Tibial nerve (tissue), 4 donors: ENCODE results near the gene COL25A1. TPM values are rescaled to one million over a fixed set of nuclear protein-coding genes. Genes with fewer than 3 reads are reported as not detected.

ENCODE experiments used
- DNase-seq, 2 donors: peaks; one replicate each; pipeline ENCODE4 v3.0.0-alpha.2; 2019; ENCODE audit warnings: low spot score in 2 of 2
- H3K27ac ChIP-seq, 4 donors: fragments of 200-600 bp; sonication (generic) in 3 of 4; one replicate each; pipeline ENCODE4 v1.5.1; 2017 to 2019; ENCODE audit warnings: mild to moderate bottlenecking in 1 of 4
- H3K27me3 ChIP-seq, 2 donors: fragments of 200-600 bp; sonication (generic) in 1 of 2; one replicate each; pipeline versions ENCODE4 v1.5.1 to v1.6.0; 2017 to 2019
- H3K36me3 ChIP-seq, 3 donors: fragments of 200-600 bp; sonication (generic); one replicate each; pipeline ENCODE4 v1.5.1; 2018 to 2019
- H3K4me1 ChIP-seq, 4 donors: fragments of 200-600 bp; sonication (generic) in 3 of 4; one replicate each; pipeline ENCODE4 v1.5.1; 2017 to 2019
- H3K4me3 ChIP-seq, 4 donors: fragments of 200-600 bp; sonication (generic) in 3 of 4; one replicate each; pipeline ENCODE4 v1.5.1; 2017 to 2019; ENCODE audit warnings: mild to moderate bottlenecking in 1 of 4, moderate library complexity in 1 of 4
- H3K9me3 ChIP-seq, 4 donors: fragments of 200-600 bp; sonication (generic) in 3 of 4; one replicate each; pipeline ENCODE4 v1.5.1; 2017 to 2019
- EP300 ChIP-seq, 2 donors: sonication (generic); formaldehyde crosslinking; IDR thresholded peaks; one replicate each; pipeline ENCODE4 v1.6.1; 2017; ENCODE audit warnings: antibody characterized with exemption in 2 of 2, mild to moderate bottlenecking in 1 of 2
- POLR2A ChIP-seq, 2 donors: fragments of 450-650 bp; IDR thresholded peaks; one replicate each; pipeline ENCODE4 v1.6.1; 2017; ENCODE audit warnings: antibody characterized with exemption in 2 of 2, mild to moderate bottlenecking in 2 of 2, moderate library complexity in 2 of 2
- WGBS, 2 donors: methylation state at CpG; one replicate each; pipeline ENCODE4 v1.1.5; 2018; 5-methylcytosine and 5-hydroxymethylcytosine counted together
- total RNA-seq, 4 donors: library from RNA; depleted of rRNA; stranded (reverse); fragments of >200 nt; gene quantifications; one replicate each; pipeline ENCODE4 v1.1.0, GENCODE V29; 2016
- TF ChIP-seq, protein P1 (sequence below), 5 experiments: fragments of 200-600 bp in 3 of 5; fragments of 450-650 bp in 2 of 5; sonication (generic) in 3 of 5; IDR thresholded peaks; one replicate each; pipeline ENCODE4 v1.5.1; 2016 to 2019; ENCODE audit warnings: antibody characterized with exemption in 5 of 5, mild to moderate bottlenecking in 3 of 5, moderate library complexity in 2 of 5

Gene COL25A1
- total RNA-seq, 4 donors from 2014 or later: 1.5 to 4.1 (median 2.3) TPM

DNA sequence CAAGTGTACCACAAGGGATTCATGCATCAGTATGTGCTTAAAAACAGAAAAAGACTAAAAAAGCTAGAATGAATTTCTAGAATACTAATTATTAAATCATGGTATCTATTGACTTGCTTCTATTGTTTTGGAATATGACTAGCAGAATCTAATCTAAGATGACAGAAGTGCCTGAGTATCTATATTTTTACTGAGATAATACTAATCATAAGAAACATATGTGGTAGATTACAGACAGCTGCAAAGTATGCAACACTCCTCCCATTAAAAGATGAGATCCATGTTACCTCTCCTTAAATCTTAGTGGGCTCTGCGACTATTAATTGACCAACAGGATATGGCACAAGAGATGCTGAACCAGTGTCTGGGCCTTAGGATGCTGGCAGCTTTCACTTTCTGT lies 89.4 kb downstream of the COL25A1 start:
- no peaks in the 10 kb centered on the region for H3K27me3 ChIP-seq
- no peak for DNase-seq
- whole genome bisulfite sequencing, 2 donors: 94 to 100% methylated on average over 1 of the region's 1 CpG
- H3K36me3 ChIP-seq: no peaks in the 10 kb centered on the region
- TF ChIP-seq, protein P1, sequence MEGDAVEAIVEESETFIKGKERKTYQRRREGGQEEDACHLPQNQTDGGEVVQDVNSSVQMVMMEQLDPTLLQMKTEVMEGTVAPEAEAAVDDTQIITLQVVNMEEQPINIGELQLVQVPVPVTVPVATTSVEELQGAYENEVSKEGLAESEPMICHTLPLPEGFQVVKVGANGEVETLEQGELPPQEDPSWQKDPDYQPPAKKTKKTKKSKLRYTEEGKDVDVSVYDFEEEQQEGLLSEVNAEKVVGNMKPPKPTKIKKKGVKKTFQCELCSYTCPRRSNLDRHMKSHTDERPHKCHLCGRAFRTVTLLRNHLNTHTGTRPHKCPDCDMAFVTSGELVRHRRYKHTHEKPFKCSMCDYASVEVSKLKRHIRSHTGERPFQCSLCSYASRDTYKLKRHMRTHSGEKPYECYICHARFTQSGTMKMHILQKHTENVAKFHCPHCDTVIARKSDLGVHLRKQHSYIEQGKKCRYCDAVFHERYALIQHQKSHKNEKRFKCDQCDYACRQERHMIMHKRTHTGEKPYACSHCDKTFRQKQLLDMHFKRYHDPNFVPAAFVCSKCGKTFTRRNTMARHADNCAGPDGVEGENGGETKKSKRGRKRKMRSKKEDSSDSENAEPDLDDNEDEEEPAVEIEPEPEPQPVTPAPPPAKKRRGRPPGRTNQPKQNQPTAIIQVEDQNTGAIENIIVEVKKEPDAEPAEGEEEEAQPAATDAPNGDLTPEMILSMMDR (IDR thresholded peaks at IDR 0.05): no peak
- no peak for TF ChIP-seq POLR2A (IDR thresholded peaks at IDR 0.05)
- TF ChIP-seq EP300 (IDR thresholded peaks at IDR 0.05): no peak
- no peaks in the 10 kb centered on the region for H3K9me3 ChIP-seq
- peaks cover 0 to 7% (median 0%) of the 10 kb centered on the region in 4 donors for H3K4me1 ChIP-seq
- H3K4me3 ChIP-seq: no peak overlapping the region
- no peak overlapping the region for H3K27ac ChIP-seq

DNA sequence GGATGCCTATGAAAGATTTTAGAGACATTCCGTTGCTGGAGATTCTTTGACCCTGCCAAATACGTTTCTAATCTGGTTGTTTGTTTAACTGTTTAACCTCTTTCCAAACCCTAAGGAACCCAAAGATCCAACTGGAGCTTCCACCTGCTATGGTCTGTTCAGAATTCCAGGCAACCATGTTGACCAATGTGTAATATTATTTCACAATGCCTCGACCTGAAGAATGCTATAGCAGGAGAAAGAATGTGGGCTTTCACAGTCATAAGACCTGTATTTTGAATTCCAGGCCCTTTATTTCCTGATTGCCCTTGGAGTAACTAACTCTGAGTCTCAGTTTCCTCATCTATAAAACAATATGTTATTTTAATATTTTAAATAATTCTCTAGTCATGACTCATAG lies 90.8 kb downstream of the COL25A1 start:
- H3K4me1 ChIP-seq: peaks cover 0 to 7% (median 0%) of the 10 kb centered on the region in 4 donors
- no peaks in the 10 kb centered on the region for H3K36me3 ChIP-seq
- H3K27me3 ChIP-seq: no peaks in the 10 kb centered on the region
- H3K4me3 ChIP-seq: no peak overlapping the region
- TF ChIP-seq EP300 (IDR thresholded peaks at IDR 0.05) (no peak), POLR2A (IDR thresholded peaks at IDR 0.05) (no peak)
- TF ChIP-seq, protein P1 (IDR thresholded peaks at IDR 0.05): no peak
- 27 to 43% methylated on average over 3 of the region's 3 CpGs for WGBS, 2 donors
- H3K9me3 ChIP-seq: no peaks in the 10 kb centered on the region
- no peak for DNase-seq
- no peak overlapping the region for H3K27ac ChIP-seq

DNA sequence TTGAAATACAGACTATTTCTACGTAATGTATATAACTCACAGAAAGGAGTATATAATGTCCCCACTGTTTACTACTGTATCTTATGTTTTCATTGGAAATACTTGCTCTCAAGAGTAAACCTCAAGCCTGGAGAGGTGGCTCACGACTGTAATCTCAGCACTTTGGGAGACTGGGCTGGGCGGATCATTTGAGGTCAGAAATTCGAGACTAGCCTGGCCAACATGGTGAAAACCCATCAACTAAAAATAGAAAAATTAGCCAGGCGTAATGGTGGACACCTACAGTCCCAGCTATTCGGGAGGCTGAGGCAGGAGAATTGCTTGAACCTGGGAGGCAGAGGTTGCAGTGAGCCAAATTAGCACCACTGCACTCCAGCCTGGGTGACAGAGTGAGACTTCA lies 92.8 kb downstream of the COL25A1 start:
- WGBS, 2 donors: 85 to 91% methylated on average over 6 of the region's 6 CpGs
- TF ChIP-seq, protein P1 (IDR thresholded peaks at IDR 0.05): no peak
- TF ChIP-seq EP300 (IDR thresholded peaks at IDR 0.05) (no peak), POLR2A (IDR thresholded peaks at IDR 0.05) (no peak)
- DNase-seq: no peak
- Histone ChIP-seq H3K4me3 (no peak overlapping the region), H3K4me1 (peaks cover 0 to 1% (median 0%) of the 10 kb centered on the region in 4 donors), H3K36me3 (no peaks in the 10 kb centered on the region), H3K27me3 (no peaks in the 10 kb centered on the region), H3K9me3 (no peaks in the 10 kb centered on the region), H3K27ac (no peak overlapping the region)

DNA sequence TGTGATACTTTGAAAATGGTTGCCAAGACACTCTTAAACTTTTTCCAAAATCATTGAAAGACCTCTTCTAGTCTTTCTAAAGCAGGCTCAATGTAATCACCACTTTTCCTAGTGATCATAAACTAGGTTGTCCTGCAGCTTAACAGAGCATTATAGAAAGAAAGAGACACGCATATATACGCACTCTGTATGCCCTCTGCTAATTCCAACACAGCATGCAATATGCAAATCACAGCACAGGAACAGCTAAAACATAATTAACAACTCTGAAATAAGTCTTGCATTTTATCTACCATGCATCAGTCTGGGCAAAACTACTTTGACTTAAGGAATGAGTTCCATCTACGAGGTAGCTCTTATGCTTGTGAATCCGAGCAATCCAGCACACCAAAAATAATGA lies 94.6 kb downstream of the COL25A1 start:
- DNase-seq: no peak
- no peak overlapping the region for H3K27ac ChIP-seq
- no peak for TF ChIP-seq EP300 (IDR thresholded peaks at IDR 0.05)
- TF ChIP-seq, protein P1 (IDR thresholded peaks at IDR 0.05): no peak
- no peak for TF ChIP-seq POLR2A (IDR thresholded peaks at IDR 0.05)
- H3K9me3 ChIP-seq: no peaks in the 10 kb centered on the region
- H3K36me3 ChIP-seq: no peaks in the 10 kb centered on the region
- no peaks in the 10 kb centered on the region for H3K27me3 ChIP-seq
- no peak overlapping the region for H3K4me3 ChIP-seq
- WGBS, 2 donors: 92 to 97% methylated on average over 4 of the region's 4 CpGs
- H3K4me1 ChIP-seq: no peaks in the 10 kb centered on the region

DNA sequence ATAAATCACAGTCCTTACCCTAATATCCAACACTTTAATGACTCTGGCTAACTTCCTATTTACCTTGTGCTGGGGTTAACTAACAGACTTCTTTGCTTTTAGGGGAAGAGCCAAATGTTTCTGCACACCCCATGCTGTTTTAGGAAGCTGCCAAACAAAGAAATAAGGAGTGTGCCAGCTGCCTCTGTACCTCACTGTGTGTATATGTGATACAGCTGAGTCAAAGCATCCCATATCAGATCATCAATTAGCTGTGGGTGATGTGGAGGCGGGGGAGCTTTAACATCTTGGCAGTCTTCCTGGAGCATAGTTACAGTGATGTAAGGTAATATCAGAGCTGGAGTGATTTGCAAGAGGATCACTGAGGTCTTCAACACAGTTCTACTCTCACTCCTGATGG lies 95.4 kb downstream of the COL25A1 start:
- no peaks in the 10 kb centered on the region for H3K4me1 ChIP-seq
- H3K4me3 ChIP-seq: no peak overlapping the region
- no peaks in the 10 kb centered on the region for H3K9me3 ChIP-seq
- H3K27me3 ChIP-seq: no peaks in the 10 kb centered on the region
- DNase-seq: no peak
- H3K27ac ChIP-seq: no peak overlapping the region
- TF ChIP-seq EP300 (IDR thresholded peaks at IDR 0.05): no peak
- TF ChIP-seq, protein P1 (IDR thresholded peaks at IDR 0.05): no peak
- no peak for TF ChIP-seq POLR2A (IDR thresholded peaks at IDR 0.05)
- 91 to 100% methylated on average over 1 of the region's 1 CpG for WGBS, 2 donors
- no peaks in the 10 kb centered on the region for H3K36me3 ChIP-seq
